ENCODE results near the gene RAD9A.
A peak's percentile ranks its signal among the peaks of the same experiment; 100 is the strongest.

The RAD9A gene

GRCh38 chr11:67353317-67354074, 38.3 kb upstream of the RAD9A start, which contains the start of gene POLD4:
POLD4 (minus strand) TSS chr11:67353546; CDS start chr11:67353399, 147 bp downstream.
- peaks cover 37 to 52% of the 10 kb centered on the region in 2 donors for H3K4me1 Mint-ChIP-seq (ENCODE audit: low read depth in 2 of 2)
- H3K27me3 Mint-ChIP-seq = no peaks in the 10 kb centered on the region
- no peaks in the 10 kb centered on the region for H3K9me3 Mint-ChIP-seq
- H3K4me3 Mint-ChIP-seq = peak within 1 kb of the TSS; percentile 92 to 96
- H3K36me3 Mint-ChIP-seq (ENCODE audit: insufficient read depth) = peaks cover 18% of the 10 kb centered on the region
- ATAC-seq (replicated peaks) = peak; percentile 85
- DNase-seq = peak; percentile 91 to 93 (median 92)
- H3K27ac Mint-ChIP-seq = peak within 1 kb of the TSS; percentile 96 to 99

GRCh38 chr11:67354075-67355022, 37.4 kb upstream of the RAD9A start:
- DNase-seq (no peak), ATAC-seq (replicated peaks) (no peak)
- Mint-ChIP-seq H3K4me1 (ENCODE audit: low read depth in 2 of 2) (peaks cover 38 to 50% of the 10 kb centered on the region in 2 donors), H3K27ac (peak overlapping the region; percentile 96 to 99), H3K4me3 (peak overlapping the region; percentile 92 to 96), H3K27me3 (no peaks in the 10 kb centered on the region), H3K9me3 (no peaks in the 10 kb centered on the region), H3K36me3 (ENCODE audit: insufficient read depth) (peaks cover 22% of the 10 kb centered on the region)

- Mint-ChIP-seq H3K4me1 (ENCODE audit: low read depth in 2 of 2) (peaks cover 38 to 46% of the 10 kb centered on the region in 2 donors), H3K27ac (peak overlapping the region; percentile 96 to 99), H3K9me3 (no peaks in the 10 kb centered on the region), H3K36me3 (ENCODE audit: insufficient read depth) (peaks cover 20% of the 10 kb centered on the region), H3K4me3 (no peak overlapping the region), H3K27me3 (no peaks in the 10 kb centered on the region)
- DNase-seq (no peak), ATAC-seq (replicated peaks) (no peak)
Observed at GRCh38 chr11:67355023-67355793, 36.6 kb upstream of the RAD9A start.

- peaks cover 16% of the 10 kb centered on the region for H3K36me3 Mint-ChIP-seq (ENCODE audit: insufficient read depth)
- DNase-seq = no peak
- no peaks in the 10 kb centered on the region for H3K9me3 Mint-ChIP-seq
- no peak overlapping the region for H3K4me3 Mint-ChIP-seq
- peak overlapping the region; percentile 59 to 96 for H3K27ac Mint-ChIP-seq
- ATAC-seq (replicated peaks) = no peak
- peaks cover 38 to 46% of the 10 kb centered on the region in 2 donors for H3K4me1 Mint-ChIP-seq (ENCODE audit: low read depth in 2 of 2)
- no peaks in the 10 kb centered on the region for H3K27me3 Mint-ChIP-seq
Observed at GRCh38 chr11:67355794-67356386, 35.9 kb upstream of the RAD9A start.

GRCh38 chr11:67356387-67356863, 35.4 kb upstream of the RAD9A start:
- Mint-ChIP-seq H3K4me3 (peak overlapping the region in 1 of 2 donors; percentile 11), H3K27me3 (no peaks in the 10 kb centered on the region), H3K36me3 (ENCODE audit: insufficient read depth) (peaks cover 16% of the 10 kb centered on the region), H3K9me3 (no peaks in the 10 kb centered on the region), H3K27ac (peak overlapping the region; percentile 11 to 83), H3K4me1 (ENCODE audit: low read depth in 2 of 2) (peaks cover 37 to 41% of the 10 kb centered on the region in 2 donors)
- no peak for ATAC-seq (replicated peaks)
- DNase-seq = no peak

- Mint-ChIP-seq H3K4me1 (ENCODE audit: low read depth in 2 of 2) (peaks cover 38 to 41% of the 10 kb centered on the region in 2 donors), H3K9me3 (no peaks in the 10 kb centered on the region), H3K4me3 (peak overlapping the region in 1 of 2 donors; percentile 11), H3K36me3 (ENCODE audit: insufficient read depth) (peaks cover 16% of the 10 kb centered on the region), H3K27ac (peak overlapping the region; percentile 11 to 83), H3K27me3 (no peaks in the 10 kb centered on the region)
- no peak for ATAC-seq (replicated peaks)
- peak; percentile 61 to 67 (median 62) for DNase-seq
Observed at GRCh38 chr11:67356864-67357561, 34.8 kb upstream of the RAD9A start.

GRCh38 chr11:67357831-67358670, 33.7 kb upstream of the RAD9A start:
- ATAC-seq (replicated peaks) = no peak
- Mint-ChIP-seq H3K9me3 (no peaks in the 10 kb centered on the region), H3K27ac (no peak overlapping the region), H3K4me1 (ENCODE audit: low read depth in 2 of 2) (peaks cover 41 to 45% of the 10 kb centered on the region in 2 donors), H3K27me3 (no peaks in the 10 kb centered on the region), H3K36me3 (ENCODE audit: insufficient read depth) (peaks cover 14% of the 10 kb centered on the region), H3K4me3 (no peak overlapping the region)
- no peak for DNase-seq

GRCh38 chr11:67364169-67364568, 27.6 kb upstream of the RAD9A start:
- DNase-seq = no peak
- H3K27ac Mint-ChIP-seq = peak overlapping the region in 1 of 2 donors; percentile 86
- peak overlapping the region; percentile 63 to 75 for H3K4me3 Mint-ChIP-seq
- peaks cover 29% of the 10 kb centered on the region for H3K36me3 Mint-ChIP-seq (ENCODE audit: insufficient read depth)
- H3K27me3 Mint-ChIP-seq = no peaks in the 10 kb centered on the region
- H3K4me1 Mint-ChIP-seq (ENCODE audit: low read depth in 2 of 2) = peaks cover 64 to 72% of the 10 kb centered on the region in 2 donors
- no peaks in the 10 kb centered on the region for H3K9me3 Mint-ChIP-seq
- ATAC-seq (replicated peaks) = peak; percentile 52

GRCh38 chr11:67364783-67365722, 26.7 kb upstream of the RAD9A start:
- Mint-ChIP-seq H3K9me3 (no peaks in the 10 kb centered on the region), H3K27me3 (no peaks in the 10 kb centered on the region), H3K27ac (peak overlapping the region; percentile 78 to 84), H3K36me3 (ENCODE audit: insufficient read depth) (peaks cover 32% of the 10 kb centered on the region), H3K4me1 (ENCODE audit: low read depth in 2 of 2) (peaks cover 71 to 80% of the 10 kb centered on the region in 2 donors), H3K4me3 (peak overlapping the region; percentile 63 to 75)
- ATAC-seq (replicated peaks) (peak; percentile 43), DNase-seq (no peak)

GRCh38 chr11:67365736-67366444, 25.9 kb upstream of the RAD9A start:
- peak overlapping the region; percentile 78 to 84 for H3K27ac Mint-ChIP-seq
- H3K4me3 Mint-ChIP-seq = peak overlapping the region; percentile 54 to 63
- DNase-seq (no peak), ATAC-seq (replicated peaks) (no peak)
- H3K9me3 Mint-ChIP-seq = no peaks in the 10 kb centered on the region
- H3K36me3 Mint-ChIP-seq (ENCODE audit: insufficient read depth) = peaks cover 32% of the 10 kb centered on the region
- no peaks in the 10 kb centered on the region for H3K27me3 Mint-ChIP-seq
- H3K4me1 Mint-ChIP-seq (ENCODE audit: low read depth in 2 of 2) = peaks cover 78 to 89% of the 10 kb centered on the region in 2 donors

Data from effector memory CD8-positive, alpha-beta T cell (primary cell).